ENCODE measurements around the gene TMEM145.
A peak's percentile ranks its signal among the peaks of the same experiment; 100 is the strongest.

TMEM145 gene

GRCh38 chr19:42278452-42279154 is 34.5 kb upstream of the TMEM145 start:
- peaks cover 47% of the 10 kb centered on the region for H3K4me1 ChIP-seq (ENCODE audit: control insufficient read depth, insufficient read depth, low read length, poor library complexity, severe bottlenecking)
- H3K27ac ChIP-seq (ENCODE audit: low read depth, low read length, severe bottlenecking): peak overlapping the region; percentile 29
- H3K4me3 ChIP-seq (ENCODE audit: extremely low read depth, insufficient read depth, low read length, poor library complexity, severe bottlenecking): no peak overlapping the region
- WGBS, 2 experiments (ENCODE audit: insufficient coverage in 2 of 2): 86 to 95% methylated on average over 4 of the region's 5 CpGs
- peaks cover 33% of the 10 kb centered on the region for H3K36me3 ChIP-seq (ENCODE audit: control insufficient read depth, insufficient read depth, low read length)
- H3K9me3 ChIP-seq (ENCODE audit: control insufficient read depth, low read length): no peaks in the 10 kb centered on the region

GRCh38 chr19:42279155-42279901 is 33.8 kb upstream of the TMEM145 start:
- Histone ChIP-seq H3K4me3 (ENCODE audit: extremely low read depth, insufficient read depth, low read length, poor library complexity, severe bottlenecking) (peak overlapping the region; percentile 70), H3K27ac (ENCODE audit: low read depth, low read length, severe bottlenecking) (peak overlapping the region; percentile 86), H3K36me3 (ENCODE audit: control insufficient read depth, insufficient read depth, low read length) (peaks cover 25% of the 10 kb centered on the region), H3K9me3 (ENCODE audit: control insufficient read depth, low read length) (no peaks in the 10 kb centered on the region), H3K4me1 (ENCODE audit: control insufficient read depth, insufficient read depth, low read length, poor library complexity, severe bottlenecking) (peaks cover 47% of the 10 kb centered on the region)
- 27 to 45% methylated on average over 2 to 6 of the region's 6 CpGs for WGBS, 2 experiments (ENCODE audit: insufficient coverage in 2 of 2)

DNA sequence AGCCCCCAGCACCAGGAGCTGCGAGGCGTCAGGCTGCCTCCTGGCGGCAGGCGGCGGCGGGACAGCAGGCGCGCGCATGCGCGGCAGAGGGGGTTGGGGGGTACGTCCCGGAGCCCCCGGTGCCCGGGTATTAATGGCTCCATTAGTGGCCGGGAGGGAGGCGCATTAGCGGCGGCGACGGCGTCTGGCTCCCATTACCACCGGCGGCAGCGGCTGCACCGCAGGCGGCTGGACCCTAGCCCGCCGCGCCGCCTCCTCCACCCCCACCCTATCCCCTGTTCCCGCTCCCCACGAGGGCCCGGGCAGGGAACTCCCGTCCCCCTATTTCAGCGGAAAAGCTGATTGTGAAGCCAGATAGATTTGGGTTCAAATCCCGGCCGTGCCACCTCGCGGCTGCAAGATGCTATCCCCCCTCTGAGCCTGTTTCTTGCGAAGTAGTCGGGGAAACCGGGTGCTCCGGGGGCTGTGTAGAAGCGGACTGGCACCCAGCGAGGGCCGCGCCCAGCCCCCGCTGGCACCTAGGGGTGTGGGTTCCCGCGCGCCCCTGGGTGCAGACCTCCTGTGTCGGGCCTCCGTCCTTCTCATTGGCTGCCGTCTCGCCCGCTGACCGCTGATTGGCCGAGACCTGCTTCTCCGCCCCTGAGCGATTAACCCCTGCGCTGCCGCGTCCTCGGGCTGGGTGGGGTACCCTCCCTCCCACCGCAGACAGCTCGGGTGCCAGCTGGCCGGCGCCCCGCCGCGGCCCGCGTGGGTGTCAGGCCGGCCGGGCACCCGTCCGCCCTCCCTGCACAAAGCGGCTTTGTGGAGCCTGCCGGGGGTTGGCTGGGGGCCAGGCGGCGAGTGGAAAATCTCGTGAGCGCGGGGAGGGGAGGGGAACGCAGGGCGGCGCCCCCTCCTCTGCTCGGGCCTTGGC is 33.0 kb upstream of the TMEM145 start:
- Histone ChIP-seq H3K27ac (ENCODE audit: low read depth, low read length, severe bottlenecking) (peak overlapping the region; percentile 86), H3K9me3 (ENCODE audit: control insufficient read depth, low read length) (no peaks in the 10 kb centered on the region), H3K36me3 (ENCODE audit: control insufficient read depth, insufficient read depth, low read length) (peaks cover 17% of the 10 kb centered on the region), H3K4me3 (ENCODE audit: extremely low read depth, insufficient read depth, low read length, poor library complexity, severe bottlenecking) (peak overlapping the region; percentile 70), H3K4me1 (ENCODE audit: control insufficient read depth, insufficient read depth, low read length, poor library complexity, severe bottlenecking) (peaks cover 51% of the 10 kb centered on the region)
- WGBS, 2 experiments (ENCODE audit: insufficient coverage in 2 of 2): 0 to 1% methylated on average over 52 to 55 of the region's 89 CpGs

DNA sequence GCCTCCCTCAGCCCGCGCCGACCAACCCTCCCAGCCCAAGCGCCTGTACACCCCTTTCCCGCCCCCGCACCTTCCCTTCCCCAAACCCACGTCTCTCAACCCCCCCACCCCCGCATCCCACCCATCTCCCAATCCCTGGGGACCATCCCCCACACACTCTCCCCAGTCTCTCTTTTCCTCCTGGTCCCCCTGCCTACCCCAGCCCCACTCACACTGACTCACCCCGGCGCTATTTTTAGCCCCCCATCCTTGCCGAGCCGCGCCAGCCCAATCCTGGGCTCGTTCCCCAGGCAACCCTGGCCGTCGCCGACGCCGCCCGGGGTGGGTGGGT is 32.3 kb upstream of the TMEM145 start:
- Histone ChIP-seq H3K27ac (ENCODE audit: low read depth, low read length, severe bottlenecking) (peak overlapping the region; percentile 86), H3K9me3 (ENCODE audit: control insufficient read depth, low read length) (no peaks in the 10 kb centered on the region), H3K4me3 (ENCODE audit: extremely low read depth, insufficient read depth, low read length, poor library complexity, severe bottlenecking) (peak overlapping the region; percentile 70), H3K4me1 (ENCODE audit: control insufficient read depth, insufficient read depth, low read length, poor library complexity, severe bottlenecking) (peaks cover 57% of the 10 kb centered on the region), H3K36me3 (ENCODE audit: control insufficient read depth, insufficient read depth, low read length) (peaks cover 18% of the 10 kb centered on the region)
- 0% methylated on average over 5 of the region's 20 CpGs; no CpG with 5 or more reads in 1 of the 2 experiments for WGBS, 2 experiments (ENCODE audit: insufficient coverage in 2 of 2)

GRCh38 chr19:42281146-42281826 is 31.8 kb upstream of the TMEM145 start:
- Histone ChIP-seq H3K36me3 (ENCODE audit: control insufficient read depth, insufficient read depth, low read length) (peaks cover 18% of the 10 kb centered on the region), H3K4me3 (ENCODE audit: extremely low read depth, insufficient read depth, low read length, poor library complexity, severe bottlenecking) (peak overlapping the region; percentile 70), H3K9me3 (ENCODE audit: control insufficient read depth, low read length) (no peaks in the 10 kb centered on the region), H3K27ac (ENCODE audit: low read depth, low read length, severe bottlenecking) (peak overlapping the region; percentile 84), H3K4me1 (ENCODE audit: control insufficient read depth, insufficient read depth, low read length, poor library complexity, severe bottlenecking) (peaks cover 56% of the 10 kb centered on the region)
- WGBS, 2 experiments (ENCODE audit: insufficient coverage in 2 of 2): 5 to 10% methylated on average over 18 to 24 of the region's 25 CpGs

GRCh38 chr19:42281827-42282762 is 31.0 kb upstream of the TMEM145 start:
- peaks cover 59% of the 10 kb centered on the region for H3K4me1 ChIP-seq (ENCODE audit: control insufficient read depth, insufficient read depth, low read length, poor library complexity, severe bottlenecking)
- H3K4me3 ChIP-seq (ENCODE audit: extremely low read depth, insufficient read depth, low read length, poor library complexity, severe bottlenecking): peak overlapping the region; percentile 70

DNA sequence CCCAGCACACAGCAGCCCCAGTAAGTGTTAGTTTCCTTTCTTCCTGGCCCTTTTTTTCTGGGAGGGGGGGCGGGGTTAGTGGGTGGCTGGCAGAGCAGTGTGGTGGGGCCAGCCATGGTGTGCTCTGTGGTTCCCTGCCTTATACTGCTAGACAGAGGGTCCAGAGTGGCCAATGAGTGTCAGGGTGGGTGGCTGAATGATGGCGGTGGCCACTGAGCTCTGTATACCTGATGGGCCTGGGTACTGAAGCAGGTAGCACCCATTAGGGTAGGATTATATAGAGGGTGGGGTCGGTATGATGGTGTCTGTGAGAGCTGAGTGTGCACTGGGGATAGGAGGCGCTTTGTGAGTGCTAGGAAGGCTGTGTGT is 30.3 kb upstream of the TMEM145 start:
- Histone ChIP-seq H3K4me1 (ENCODE audit: control insufficient read depth, insufficient read depth, low read length, poor library complexity, severe bottlenecking) (peaks cover 55% of the 10 kb centered on the region), H3K9me3 (ENCODE audit: control insufficient read depth, low read length) (no peaks in the 10 kb centered on the region), H3K4me3 (ENCODE audit: extremely low read depth, insufficient read depth, low read length, poor library complexity, severe bottlenecking) (peak overlapping the region; percentile 30), H3K27ac (ENCODE audit: low read depth, low read length, severe bottlenecking) (peak overlapping the region; percentile 84), H3K36me3 (ENCODE audit: control insufficient read depth, insufficient read depth, low read length) (peaks cover 26% of the 10 kb centered on the region)
- 53 to 64% methylated on average over 2 to 3 of the region's 4 CpGs for WGBS, 2 experiments (ENCODE audit: insufficient coverage in 2 of 2)

More at GRCh38 chr19:42281827-42282762, 31.0 kb upstream of the TMEM145 start:
- no peaks in the 10 kb centered on the region for H3K9me3 ChIP-seq (ENCODE audit: control insufficient read depth, low read length)
- H3K36me3 ChIP-seq (ENCODE audit: control insufficient read depth, insufficient read depth, low read length): peaks cover 20% of the 10 kb centered on the region
- 20 to 22% methylated on average over 6 of the region's 7 CpGs for WGBS, 2 experiments (ENCODE audit: insufficient coverage in 2 of 2)
- peak overlapping the region; percentile 84 for H3K27ac ChIP-seq (ENCODE audit: low read depth, low read length, severe bottlenecking)

DNA sequence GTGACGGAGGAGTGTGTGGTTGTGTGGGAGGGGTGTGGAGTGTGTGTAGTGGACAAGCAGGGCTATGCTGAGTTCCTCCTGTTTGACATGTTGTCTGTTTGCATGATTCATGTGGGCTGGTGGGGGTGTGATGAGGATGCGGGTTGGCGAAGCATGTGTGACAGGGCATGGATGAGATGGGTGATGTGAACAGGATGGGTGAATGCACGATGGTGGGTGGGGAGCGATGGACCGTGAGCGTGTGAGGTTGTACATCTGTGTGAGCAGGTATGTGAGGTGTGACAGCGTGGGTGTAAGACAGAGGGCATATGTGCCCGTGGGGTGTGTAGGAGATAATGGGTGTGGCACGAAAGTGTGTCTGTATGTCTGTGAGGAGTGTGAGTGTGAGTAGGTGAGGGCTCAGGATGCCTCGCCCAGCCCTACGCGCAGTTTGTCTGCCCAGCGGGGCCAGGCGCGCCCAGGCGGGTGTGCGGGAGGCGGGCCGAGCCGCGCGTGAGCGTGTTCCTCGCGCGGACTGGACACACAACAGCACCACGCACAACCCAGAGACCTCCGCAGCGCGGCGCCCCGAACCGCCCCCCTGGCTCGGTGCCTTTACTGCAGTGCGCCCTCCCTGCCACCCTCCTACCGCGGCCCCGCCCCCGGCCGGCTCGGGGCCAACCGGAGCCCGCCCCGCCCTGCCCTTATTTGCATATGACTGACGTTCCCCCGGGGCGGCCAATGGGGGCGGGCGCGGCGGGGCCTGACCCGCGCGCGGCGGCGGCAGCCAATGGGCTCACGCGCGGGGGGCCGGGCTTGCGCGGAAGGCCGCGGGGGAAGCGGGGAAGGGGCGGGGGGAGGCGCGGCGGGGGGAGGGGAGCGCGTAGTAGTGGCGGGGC is 29.7 kb upstream of the TMEM145 start:
- Histone ChIP-seq H3K36me3 (ENCODE audit: control insufficient read depth, insufficient read depth, low read length) (peaks cover 32% of the 10 kb centered on the region), H3K27ac (ENCODE audit: low read depth, low read length, severe bottlenecking) (peak overlapping the region; percentile 74), H3K4me1 (ENCODE audit: control insufficient read depth, insufficient read depth, low read length, poor library complexity, severe bottlenecking) (peaks cover 49% of the 10 kb centered on the region), H3K4me3 (ENCODE audit: extremely low read depth, insufficient read depth, low read length, poor library complexity, severe bottlenecking) (peak overlapping the region; percentile 30), H3K9me3 (ENCODE audit: control insufficient read depth, low read length) (no peaks in the 10 kb centered on the region)
- 24 to 42% methylated on average over 12 to 22 of the region's 74 CpGs for WGBS, 2 experiments (ENCODE audit: insufficient coverage in 2 of 2)

DNA sequence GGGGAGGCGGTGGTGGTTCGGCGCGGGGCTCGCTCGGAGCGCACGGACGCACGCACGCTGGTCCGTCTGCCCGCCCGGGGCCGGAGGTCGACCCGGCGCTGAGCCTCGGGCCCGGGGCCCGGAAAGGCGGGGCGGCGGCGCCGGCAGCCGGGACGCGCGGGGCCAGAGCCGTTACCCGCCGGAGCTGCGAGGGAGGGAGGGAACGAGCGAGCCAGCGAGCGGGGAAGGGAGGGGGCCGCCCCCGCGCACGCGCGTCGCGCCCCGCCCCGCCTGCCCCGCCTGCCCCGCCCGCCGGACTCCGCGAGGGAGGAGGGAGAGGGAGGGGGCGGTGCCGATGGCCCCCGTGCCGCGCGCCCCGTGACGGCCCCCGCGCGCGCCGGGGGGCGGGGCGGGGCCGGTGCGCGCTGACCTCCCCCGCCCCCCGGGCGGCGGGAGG is 29.0 kb upstream of the TMEM145 start:
- H3K4me1 ChIP-seq (ENCODE audit: control insufficient read depth, insufficient read depth, low read length, poor library complexity, severe bottlenecking): peaks cover 45% of the 10 kb centered on the region
- H3K4me3 ChIP-seq (ENCODE audit: extremely low read depth, insufficient read depth, low read length, poor library complexity, severe bottlenecking): peak overlapping the region; percentile 22
- 0 to 1% methylated on average over 22 to 41 of the region's 76 CpGs for WGBS, 2 experiments (ENCODE audit: insufficient coverage in 2 of 2)
- H3K27ac ChIP-seq (ENCODE audit: low read depth, low read length, severe bottlenecking): peak overlapping the region; percentile 74
- peaks cover 39% of the 10 kb centered on the region for H3K36me3 ChIP-seq (ENCODE audit: control insufficient read depth, insufficient read depth, low read length)
- H3K9me3 ChIP-seq (ENCODE audit: control insufficient read depth, low read length): no peaks in the 10 kb centered on the region

Data from mesodermal cell (in vitro differentiated cells).